HEK293T (cell line): ENCODE results near the gene GATA2.

Source experiments
- CTCF ChIA-PET: fragments of 350-600 bp; formaldehyde crosslinking; extraction: SDS; loops from one replicate; lab custom pipeline; 2021; ENCODE audit warnings: antibody characterized with exemption, inconsistent platforms; lab: Yijun Ruan, JAX
- POLR2A ChIA-PET: fragments of 350-600 bp; formaldehyde crosslinking; extraction: SDS; loops from one replicate; lab custom pipeline; 2020; ENCODE audit warnings: antibody characterized with exemption, inconsistent platforms; lab: Yijun Ruan, JAX
- DNase-seq: peaks from one replicate; pipeline ENCODE4 v3.0.0; 2012; ENCODE audit warnings: mixed read lengths; ENCODE audit errors: extremely low spot score
- ARNT ChIP-seq: fragments of 450-650 bp; IDR thresholded peaks from 2 replicates; pipeline ENCODE4 v1.6.1; 2017; ENCODE audit warnings: mild to moderate bottlenecking
- BHLHE40 ChIP-seq: fragments of 450-650 bp; IDR thresholded peaks from 2 replicates; pipeline ENCODE4 v1.6.1; 2016; ENCODE audit warnings: mild to moderate bottlenecking, moderate library complexity, borderline replicate concordance
- CTBP1 ChIP-seq: fragments of 450-650 bp; IDR thresholded peaks from 2 replicates; pipeline ENCODE4 v1.6.1; 2016; ENCODE audit warnings: borderline replicate concordance
- ELF4 ChIP-seq: fragments of 450-650 bp; IDR thresholded peaks from 2 replicates; pipeline ENCODE4 v1.6.1; 2017; ENCODE audit warnings: antibody characterized with exemption
- FOXA1 ChIP-seq: fragments of 450-650 bp; IDR thresholded peaks from 2 replicates; pipeline ENCODE4 v1.6.1; 2016; ENCODE audit warnings: mild to moderate bottlenecking
- FOXK2 ChIP-seq: fragments of 450-650 bp; IDR thresholded peaks from 2 replicates; pipeline ENCODE4 v1.6.1; 2016; ENCODE audit warnings: mild to moderate bottlenecking
- FOXM1 ChIP-seq: fragments of 450-650 bp; IDR thresholded peaks from 2 replicates; pipeline ENCODE4 v1.6.1; 2017; ENCODE audit warnings: mild to moderate bottlenecking, borderline replicate concordance
- HDGF ChIP-seq: fragments of 450-650 bp; IDR thresholded peaks from 2 replicates; pipeline ENCODE4 v1.6.1; 2017; ENCODE audit warnings: antibody characterized with exemption, borderline replicate concordance
- L3MBTL2 ChIP-seq: fragments of 450-650 bp; conservative IDR thresholded peaks from 2 replicates; pipeline ENCODE4 v1.6.1; 2016; ENCODE audit warnings: mild to moderate bottlenecking
- LEF1 ChIP-seq: fragments of 450-650 bp; IDR thresholded peaks from 2 replicates; pipeline ENCODE4 v1.6.1; 2017; ENCODE audit warnings: mild to moderate bottlenecking, borderline replicate concordance
- NFRKB ChIP-seq: fragments of 450-650 bp; IDR thresholded peaks from 2 replicates; pipeline ENCODE4 v1.6.1; 2016; ENCODE audit warnings: mild to moderate bottlenecking, moderate library complexity
- PKNOX1 ChIP-seq: fragments of 450-650 bp; IDR thresholded peaks from 2 replicates; pipeline ENCODE4 v1.6.1; 2016
- SP1 ChIP-seq: fragments of 450-650 bp; IDR thresholded peaks from 2 replicates; pipeline ENCODE4 v1.6.1; 2017
- SUZ12 ChIP-seq: fragments of 450-650 bp; IDR thresholded peaks from 2 replicates; pipeline ENCODE4 v1.6.1; 2016; ENCODE audit warnings: mild to moderate bottlenecking
- TARDBP ChIP-seq: fragments of 450-650 bp; IDR thresholded peaks from 2 replicates; pipeline ENCODE4 v1.6.1; 2016
- ZNF384 ChIP-seq: fragments of 450-650 bp; IDR thresholded peaks from 2 replicates; pipeline ENCODE4 v1.6.1; 2016

GATA2 gene

GRCh38 chr3:128468285-128468790 is 24.7 kb downstream of the GATA2 start:
- TF ChIP-seq TARDBP (no peak), SUZ12 (no peak), BHLHE40 (no peak), HDGF (no peak), SP1 (no peak), NFRKB (no peak), ZNF384 (no peak), FOXM1 (no peak), FOXA1 (no peak)
- DNase-seq = no peak
- POLR2A ChIA-PET = no interaction called here
- CTCF ChIA-PET = no interaction called here

GRCh38 chr3:128466840-128467541 is 26.0 kb downstream of the GATA2 start, which contains the start of gene DNAJB8:
DNAJB8 (minus strand) TSS chr3:128466890; CDS start chr3:128463245, 3,645 bp downstream.
- CTCF ChIA-PET = no interaction called here
- POLR2A ChIA-PET = no interaction called here
- no peak for DNase-seq
- TF ChIP-seq L3MBTL2 = no peak
- no peak for TF ChIP-seq ARNT
- no peak for TF ChIP-seq ELF4
- no peak for TF ChIP-seq TARDBP
- TF ChIP-seq ZNF384 = no peak
- TF ChIP-seq SP1 = no peak
- no peak for TF ChIP-seq CTBP1
- TF ChIP-seq NFRKB = no peak

GRCh38 chr3:128464702-128465101 is 28.3 kb downstream of the GATA2 start:
- no peak for TF ChIP-seq ELF4
- TF ChIP-seq CTBP1 = no peak
- TF ChIP-seq FOXA1 = no peak
- no peak for TF ChIP-seq TARDBP
- TF ChIP-seq L3MBTL2 = no peak
- no peak for TF ChIP-seq HDGF
- TF ChIP-seq FOXK2 = no peak
- no peak for TF ChIP-seq SUZ12
- TF ChIP-seq ARNT = no peak
- no peak for TF ChIP-seq BHLHE40
- no peak for DNase-seq
- ChIA-PET POLR2A (no interaction called here), CTCF (interaction anchor here (0.6 to 0.7 kb wide), 2 partner anchors 15 to 311 kb away, joined by 3 to 5 read pairs; no protein-coding TSS in a partner anchor)

- TF ChIP-seq L3MBTL2 (no peak), PKNOX1 (no peak), HDGF (no peak), SP1 (no peak), NFRKB (no peak), FOXA1 (no peak)
- ChIA-PET CTCF (interaction anchor here (0.6 to 0.7 kb wide), 2 partner anchors 16 to 310 kb away, joined by 3 to 5 read pairs; no protein-coding TSS in a partner anchor), POLR2A (no interaction called here)
- DNase-seq = no peak
These were observed 28.8 kb downstream of the GATA2 start for GRCh38 chr3:128464188-128464587.

GRCh38 chr3:128463771-128464170 is 29.2 kb downstream of the GATA2 start:
- no peak for DNase-seq
- ChIA-PET CTCF (interaction anchor here (0.5 kb wide), 1 partner anchor 27 kb away, joined by 3 read pairs; no protein-coding TSS in a partner anchor), POLR2A (no interaction called here)
- TF ChIP-seq FOXM1 = no peak
- no peak for TF ChIP-seq LEF1
- no peak for TF ChIP-seq BHLHE40
- TF ChIP-seq L3MBTL2 = no peak
- no peak for TF ChIP-seq CTBP1
- TF ChIP-seq NFRKB = no peak
- no peak for TF ChIP-seq FOXK2
- no peak for TF ChIP-seq SP1
- TF ChIP-seq FOXA1 = no peak
- TF ChIP-seq TARDBP = no peak
- no peak for TF ChIP-seq HDGF
- TF ChIP-seq PKNOX1 = no peak
- TF ChIP-seq ARNT = no peak

- CTCF ChIA-PET = interaction anchor here (0.5 kb wide), 1 partner anchor 27 kb away, joined by 3 read pairs; no protein-coding TSS in a partner anchor
- no peak for TF ChIP-seq BHLHE40
- TF ChIP-seq CTBP1 = no peak
- TF ChIP-seq FOXM1 = no peak
- no peak for TF ChIP-seq L3MBTL2
- no peak for TF ChIP-seq TARDBP
- no peak for TF ChIP-seq FOXK2
- no peak for TF ChIP-seq PKNOX1
- no peak for TF ChIP-seq ELF4
- TF ChIP-seq LEF1 = no peak
- no peak for TF ChIP-seq SUZ12
- no peak for TF ChIP-seq ZNF384
- TF ChIP-seq HDGF = no peak
- TF ChIP-seq NFRKB = no peak
- POLR2A ChIA-PET = no interaction called here
- no peak for DNase-seq
These were observed 29.6 kb downstream of the GATA2 start for GRCh38 chr3:128463354-128463753.
